ENCODE results near the gene RNF126.

Gene RNF126

DNA sequence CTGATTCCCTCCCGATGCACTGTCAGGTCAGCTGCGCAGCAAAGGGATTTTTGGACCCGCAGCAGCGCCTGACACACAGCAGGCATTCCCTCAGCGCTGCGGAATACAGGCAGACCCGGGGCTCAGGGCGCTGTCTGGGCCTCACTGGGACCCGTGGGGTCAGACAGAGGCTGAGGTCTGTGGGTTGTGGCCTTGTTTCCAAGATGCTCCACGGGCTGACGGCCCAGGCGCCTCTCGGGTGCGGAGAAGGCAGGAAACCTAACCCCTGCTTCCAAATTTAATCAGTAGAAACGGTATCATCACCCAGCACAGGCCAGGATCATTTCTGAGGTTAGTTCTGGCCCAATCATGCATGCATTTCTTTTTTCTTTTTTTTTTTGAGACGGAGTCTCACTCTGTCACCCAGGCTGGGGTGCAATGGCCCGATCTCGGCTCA is 686 bp upstream of the RNF126 start:
- Mint-ChIP-seq H3K4me1 (ENCODE audit: low read depth in 2 of 2) (peaks cover 28 to 42% of the 10 kb centered on the region in 2 donors), H3K27ac (peak overlapping the region; percentile 82 to 92), H3K9me3 (no peaks in the 10 kb centered on the region), H3K27me3 (no peaks in the 10 kb centered on the region), H3K4me3 (peak overlapping the region; percentile 83 to 94), H3K36me3 (ENCODE audit: insufficient read depth) (peaks cover 46% of the 10 kb centered on the region)
- ATAC-seq (replicated peaks) (no peak), DNase-seq (no peak)

DNA sequence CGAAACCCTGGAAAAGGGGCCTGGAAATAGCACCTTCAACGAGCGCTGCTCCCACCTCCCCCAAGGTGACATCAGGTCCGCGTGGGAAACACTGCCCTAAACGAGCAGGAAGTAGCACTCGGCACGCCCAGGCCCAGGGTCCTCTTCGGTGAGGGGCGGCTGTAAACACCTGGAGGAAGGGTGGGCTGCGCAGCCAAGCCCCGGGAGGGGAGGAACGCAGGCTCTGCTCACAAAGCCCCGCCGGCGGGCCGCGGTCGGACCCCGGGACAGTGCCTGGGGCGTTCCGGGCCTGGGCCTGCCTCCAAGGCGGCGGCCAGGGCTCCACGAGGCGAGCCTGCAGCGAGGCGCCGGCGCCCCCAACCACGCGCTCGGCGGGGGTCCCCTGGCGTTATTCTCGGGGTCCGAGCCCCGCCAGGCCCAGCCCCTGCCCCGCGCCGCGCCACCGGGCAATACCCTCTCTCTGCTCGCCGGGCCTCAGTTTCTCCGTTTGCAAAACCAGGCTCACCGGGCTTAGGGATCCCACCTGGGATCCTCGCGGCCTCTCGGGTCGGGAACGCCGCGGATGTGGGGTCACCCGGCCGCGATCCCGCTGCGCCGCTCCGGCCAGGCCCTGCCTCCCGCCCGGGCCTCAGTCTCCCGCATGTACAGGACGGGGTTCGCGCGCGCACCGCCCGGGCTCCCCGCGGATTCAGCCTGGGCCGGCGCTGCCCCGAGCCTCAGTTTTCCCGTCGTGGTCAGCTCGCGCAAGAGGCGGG is 630 bp downstream of the RNF126 start:
- DNase-seq (peak; percentile 58 to 62 (median 60)), ATAC-seq (replicated peaks) (peak; percentile 8)
- peaks cover 58% of the 10 kb centered on the region for H3K36me3 Mint-ChIP-seq (ENCODE audit: insufficient read depth)
- H3K4me3 Mint-ChIP-seq: peak overlapping the region; percentile 94 to 98
- H3K9me3 Mint-ChIP-seq: no peaks in the 10 kb centered on the region
- peaks cover 31 to 52% of the 10 kb centered on the region in 2 donors for H3K4me1 Mint-ChIP-seq (ENCODE audit: low read depth in 2 of 2)
- no peaks in the 10 kb centered on the region for H3K27me3 Mint-ChIP-seq
- H3K27ac Mint-ChIP-seq: peak overlapping the region; percentile 99 to 100

DNA sequence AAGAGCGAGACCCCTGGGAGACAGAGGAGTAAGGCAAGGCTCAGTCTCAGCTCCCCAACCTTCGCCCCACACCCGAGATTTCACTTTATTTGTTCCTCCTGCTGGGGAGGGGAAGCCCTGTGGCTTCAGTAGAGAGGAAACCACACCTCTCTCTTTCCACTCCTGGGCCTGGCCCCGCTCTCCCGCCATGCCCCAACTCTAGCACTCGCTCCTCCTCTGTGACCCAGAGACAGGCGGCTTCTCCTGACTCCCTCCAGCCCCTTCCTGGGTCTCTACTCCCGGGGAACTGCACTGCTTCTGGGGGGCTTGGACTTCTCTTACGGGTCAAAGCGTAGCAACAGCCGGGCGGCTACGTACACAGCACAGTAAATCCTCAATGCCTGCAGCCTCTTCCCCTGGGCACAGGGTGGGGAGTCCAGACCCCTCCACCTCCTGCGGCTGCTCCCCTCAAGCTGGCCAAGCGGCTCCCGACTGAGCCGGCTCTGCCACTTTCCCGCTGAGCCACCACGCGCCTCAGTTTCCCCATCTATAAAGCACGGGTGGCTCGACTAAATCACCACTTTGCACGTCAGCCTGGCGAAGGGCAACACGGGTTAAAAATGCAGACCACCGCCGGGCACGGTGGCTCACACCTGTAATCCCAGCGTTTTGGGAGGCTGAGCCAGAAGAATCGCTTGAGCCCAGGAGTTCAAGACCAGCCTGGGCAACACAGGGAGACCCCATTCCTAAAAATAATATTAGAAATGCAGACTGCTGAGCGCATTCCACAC is 1.4 kb downstream of the RNF126 start:
- H3K27ac Mint-ChIP-seq: peak overlapping the region; percentile 99 to 100
- peaks cover 62% of the 10 kb centered on the region for H3K36me3 Mint-ChIP-seq (ENCODE audit: insufficient read depth)
- DNase-seq: peak; percentile 55 to 65 (median 59)
- peak overlapping the region; percentile 94 to 98 for H3K4me3 Mint-ChIP-seq
- H3K27me3 Mint-ChIP-seq: no peaks in the 10 kb centered on the region
- ATAC-seq (replicated peaks): peak; percentile 28
- H3K9me3 Mint-ChIP-seq: no peaks in the 10 kb centered on the region
- H3K4me1 Mint-ChIP-seq (ENCODE audit: low read depth in 2 of 2): peaks cover 36 to 58% of the 10 kb centered on the region in 2 donors

DNA sequence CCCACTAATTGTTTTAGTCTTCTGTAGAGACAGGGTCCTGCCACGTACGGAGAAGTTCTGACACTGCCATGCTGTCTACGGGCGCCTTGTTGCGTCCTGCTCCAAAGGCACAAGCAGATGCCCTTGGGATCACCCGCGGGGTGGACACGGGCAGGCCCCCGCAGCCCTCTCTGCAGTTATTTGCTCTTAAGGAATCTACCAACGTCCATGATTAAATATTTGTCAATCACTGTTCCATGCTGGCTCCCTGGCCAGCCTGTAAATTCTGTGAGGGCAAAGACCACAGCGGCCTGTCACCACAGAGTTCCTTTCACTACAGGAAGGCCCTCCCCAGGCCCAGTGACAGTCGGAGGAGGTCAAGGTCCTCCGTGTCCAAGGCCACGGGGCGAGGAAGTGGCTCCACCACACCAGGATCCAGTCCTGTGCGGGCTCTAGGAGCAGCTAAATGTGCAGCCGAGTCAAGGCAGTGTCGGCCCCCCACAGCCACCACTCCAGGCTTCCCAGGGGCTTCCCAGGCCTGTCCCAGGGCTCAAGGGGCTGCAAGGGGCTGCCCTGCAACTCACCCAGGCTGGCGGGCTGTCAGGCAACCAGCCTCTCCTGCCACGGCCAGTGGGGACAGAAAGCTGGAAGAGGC is 2.1 kb downstream of the RNF126 start:
- H3K4me1 Mint-ChIP-seq (ENCODE audit: low read depth in 2 of 2): peaks cover 42 to 65% of the 10 kb centered on the region in 2 donors
- no peak for DNase-seq
- peaks cover 70% of the 10 kb centered on the region for H3K36me3 Mint-ChIP-seq (ENCODE audit: insufficient read depth)
- no peaks in the 10 kb centered on the region for H3K27me3 Mint-ChIP-seq
- H3K4me3 Mint-ChIP-seq: peak overlapping the region; percentile 94 to 98
- ATAC-seq (replicated peaks): no peak
- no peaks in the 10 kb centered on the region for H3K9me3 Mint-ChIP-seq
- H3K27ac Mint-ChIP-seq: peak overlapping the region; percentile 99 to 100

DNA sequence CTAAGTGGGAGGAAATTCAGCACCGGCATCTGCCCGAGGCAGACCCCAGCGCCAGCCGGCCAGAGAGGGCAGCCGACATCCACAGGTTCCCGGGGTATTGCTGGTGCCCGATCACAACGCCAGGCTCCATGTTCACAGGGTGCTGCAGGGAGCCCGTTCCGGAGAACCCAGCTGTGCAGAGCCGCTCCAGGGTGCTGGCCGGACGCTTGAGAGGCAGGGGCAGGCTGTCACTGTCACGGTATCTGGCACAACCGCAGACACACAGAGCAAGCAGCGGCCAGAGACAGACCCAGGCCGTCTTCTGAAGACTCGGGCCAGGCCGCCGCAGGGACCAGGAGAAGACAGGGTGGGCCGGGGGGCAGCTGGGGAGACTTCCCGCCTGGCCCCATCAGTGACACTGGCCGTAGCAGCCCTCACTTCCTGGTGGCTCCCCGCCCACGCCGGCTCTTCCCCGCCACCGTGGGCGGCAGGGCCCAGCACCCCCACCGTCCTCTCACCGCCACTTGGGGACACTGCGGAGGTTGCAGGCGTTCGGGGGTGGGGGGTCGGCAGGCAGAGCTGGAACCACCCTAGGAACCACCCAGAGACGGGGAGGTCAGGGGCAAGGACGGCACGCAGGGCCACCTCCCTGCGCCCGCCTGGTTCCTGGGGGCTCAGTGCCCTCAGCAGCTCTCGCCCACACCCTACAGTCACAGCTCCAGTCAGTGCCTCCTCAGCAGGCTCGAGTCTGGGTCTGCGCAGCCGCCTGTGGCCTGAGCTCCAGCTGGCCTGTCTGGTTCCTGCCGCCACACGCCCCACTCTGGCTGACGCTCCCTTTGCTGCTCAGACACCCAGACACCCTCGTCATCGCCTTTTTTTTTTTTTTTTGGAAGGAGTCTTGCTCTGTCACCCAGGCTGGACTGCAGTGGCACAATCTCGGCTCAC is 3.8 kb downstream of the RNF126 start:
- DNase-seq: peak; percentile 74 to 76 (median 75)
- H3K9me3 Mint-ChIP-seq: no peaks in the 10 kb centered on the region
- H3K36me3 Mint-ChIP-seq (ENCODE audit: insufficient read depth): peaks cover 80% of the 10 kb centered on the region
- no peaks in the 10 kb centered on the region for H3K27me3 Mint-ChIP-seq
- peak; percentile 58 for ATAC-seq (replicated peaks)
- peak overlapping the region; percentile 99 to 100 for H3K27ac Mint-ChIP-seq
- H3K4me1 Mint-ChIP-seq (ENCODE audit: low read depth in 2 of 2): peaks cover 55 to 72% of the 10 kb centered on the region in 2 donors
- peak overlapping the region; percentile 94 to 98 for H3K4me3 Mint-ChIP-seq

DNA sequence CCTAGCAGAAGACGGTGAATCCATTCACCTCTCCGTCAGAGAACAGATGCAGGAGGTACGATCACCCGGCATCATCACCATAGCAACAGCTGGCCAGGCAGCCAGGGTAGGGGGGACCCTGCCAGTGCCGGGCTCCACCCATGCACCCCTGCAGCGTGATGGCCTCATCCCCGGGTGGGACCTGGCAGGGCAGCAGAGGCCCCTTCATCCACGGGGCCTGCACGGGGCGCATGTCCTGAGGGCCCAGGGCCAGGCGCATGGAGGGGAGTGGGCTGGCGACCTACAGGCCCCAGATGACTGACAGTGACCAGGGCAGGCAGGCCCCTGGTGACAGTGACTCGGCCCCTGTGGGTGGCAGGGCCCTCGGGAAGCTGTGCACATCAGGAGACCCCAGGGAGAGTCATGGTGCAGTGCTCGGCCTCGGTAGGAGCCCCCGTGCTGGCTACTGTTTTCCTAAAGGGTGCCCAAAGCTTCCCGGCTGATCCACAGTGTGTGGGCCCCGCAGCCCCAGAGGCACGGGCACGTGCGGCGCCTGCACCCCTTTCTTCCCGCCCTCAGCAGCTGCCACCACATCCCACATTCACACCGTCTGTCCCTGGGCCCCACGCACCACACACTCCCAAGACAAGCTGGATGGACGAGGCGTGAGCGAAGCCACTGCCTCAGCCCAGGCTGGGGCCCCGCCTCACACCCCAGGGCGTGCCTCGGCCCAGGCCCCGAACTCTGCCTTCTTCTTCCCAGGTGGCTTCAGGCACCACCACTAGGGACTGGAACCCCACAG is 4.8 kb downstream of the RNF126 start:
- ATAC-seq (replicated peaks): no peak
- Mint-ChIP-seq H3K27ac (peak overlapping the region; percentile 99 to 100), H3K27me3 (no peaks in the 10 kb centered on the region), H3K4me1 (ENCODE audit: low read depth in 2 of 2) (peaks cover 52 to 66% of the 10 kb centered on the region in 2 donors), H3K9me3 (no peaks in the 10 kb centered on the region), H3K4me3 (peak overlapping the region; percentile 94 to 98), H3K36me3 (ENCODE audit: insufficient read depth) (peaks cover 81% of the 10 kb centered on the region)
- no peak for DNase-seq

DNA sequence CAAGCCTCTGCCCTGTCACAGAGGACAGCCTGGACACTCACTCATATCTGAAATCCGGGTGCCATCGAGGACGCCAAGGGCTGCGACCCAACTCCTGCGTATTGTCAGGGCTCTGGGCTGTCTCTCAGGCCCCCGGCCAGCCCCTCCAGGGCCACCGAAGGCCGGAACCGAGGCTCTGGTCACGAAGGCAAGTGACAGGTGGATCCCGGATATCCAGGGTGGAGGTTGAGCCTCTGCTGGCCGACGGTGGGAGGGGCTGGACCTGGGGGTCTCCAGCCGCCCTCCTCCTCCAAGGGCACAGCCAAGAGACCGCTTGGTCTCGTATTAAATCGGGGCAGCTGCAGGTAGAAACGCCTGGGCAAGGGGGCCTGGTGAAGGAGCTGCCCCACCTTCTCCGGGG is 5.4 kb downstream of the RNF126 start:
- DNase-seq: no peak
- Mint-ChIP-seq H3K27ac (peak overlapping the region; percentile 92 to 100), H3K4me1 (ENCODE audit: low read depth in 2 of 2) (peaks cover 55 to 66% of the 10 kb centered on the region in 2 donors), H3K4me3 (peak overlapping the region; percentile 40 to 98), H3K9me3 (no peaks in the 10 kb centered on the region), H3K27me3 (no peaks in the 10 kb centered on the region), H3K36me3 (ENCODE audit: insufficient read depth) (peaks cover 85% of the 10 kb centered on the region)
- no peak for ATAC-seq (replicated peaks)

DNA sequence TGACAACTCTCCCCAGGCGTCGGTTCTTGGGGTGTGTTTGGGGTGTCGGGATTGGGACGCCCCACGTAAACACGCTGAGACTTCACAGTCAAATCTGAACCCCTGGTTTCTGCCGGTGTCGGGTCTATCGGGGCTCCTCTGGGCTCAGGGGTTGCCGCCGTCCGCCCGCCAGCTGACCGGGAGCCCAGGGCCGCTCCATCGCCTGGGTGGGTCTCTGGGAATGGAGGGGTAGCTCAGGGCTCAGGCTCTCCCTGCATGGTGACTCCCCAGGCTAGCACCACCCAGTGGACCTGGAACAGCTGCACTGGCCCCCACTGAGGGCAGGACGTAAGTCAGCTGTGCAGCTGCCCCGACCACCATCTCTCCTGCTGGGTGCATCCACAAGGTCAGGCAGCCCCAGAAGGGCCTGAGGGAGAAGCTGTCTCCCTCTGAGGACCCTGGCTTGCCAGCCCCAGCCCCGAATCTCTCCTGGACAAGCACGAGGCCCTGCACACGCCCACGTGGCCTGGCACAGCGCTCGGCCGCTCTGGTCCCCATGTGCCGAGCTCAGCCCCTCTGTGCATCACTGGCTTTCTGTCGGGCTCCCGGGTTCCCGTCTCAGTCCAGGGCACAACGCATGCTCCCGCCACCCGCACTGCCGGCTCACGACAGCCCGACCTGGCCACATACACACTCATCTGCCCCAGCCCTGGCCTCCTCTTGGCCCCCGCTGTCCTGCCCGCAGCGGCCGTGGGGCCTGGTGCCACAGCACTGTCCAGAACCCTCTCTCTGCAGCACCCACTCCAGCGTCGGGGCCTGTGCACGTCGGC is 6.1 kb downstream of the RNF126 start:
- no peaks in the 10 kb centered on the region for H3K9me3 Mint-ChIP-seq
- peak overlapping the region; percentile 58 to 98 for H3K4me3 Mint-ChIP-seq
- peaks cover 83% of the 10 kb centered on the region for H3K36me3 Mint-ChIP-seq (ENCODE audit: insufficient read depth)
- ATAC-seq (replicated peaks): no peak
- DNase-seq: no peak
- peaks cover 54 to 65% of the 10 kb centered on the region in 2 donors for H3K4me1 Mint-ChIP-seq (ENCODE audit: low read depth in 2 of 2)
- H3K27me3 Mint-ChIP-seq: no peaks in the 10 kb centered on the region
- H3K27ac Mint-ChIP-seq: peak overlapping the region; percentile 92 to 100

DNA sequence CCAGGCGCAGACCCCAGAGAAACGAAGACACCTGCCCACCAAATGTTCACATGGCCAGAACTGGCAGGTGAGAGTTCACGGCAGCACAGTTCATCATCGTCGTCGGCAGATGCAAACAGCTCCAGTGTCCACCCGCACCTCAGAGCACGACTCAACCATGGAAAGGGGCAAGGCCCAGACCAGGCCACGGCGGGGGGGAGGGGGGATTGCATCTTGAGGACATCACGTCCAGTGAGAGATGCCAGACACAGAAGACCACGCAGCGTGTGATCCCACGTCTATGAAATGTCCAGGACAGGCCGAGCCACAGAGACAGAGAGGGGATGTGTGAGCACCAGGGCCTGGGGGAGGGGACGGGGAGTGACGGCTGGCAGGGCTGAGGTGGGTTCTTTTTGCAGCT is 7.3 kb downstream of the RNF126 start:
- peak overlapping the region; percentile 58 to 68 for H3K4me3 Mint-ChIP-seq
- H3K9me3 Mint-ChIP-seq: no peaks in the 10 kb centered on the region
- H3K27ac Mint-ChIP-seq: peak overlapping the region; percentile 92 to 100
- no peaks in the 10 kb centered on the region for H3K27me3 Mint-ChIP-seq
- ATAC-seq (replicated peaks) (no peak), DNase-seq (no peak)
- H3K4me1 Mint-ChIP-seq (ENCODE audit: low read depth in 2 of 2): peaks cover 44 to 54% of the 10 kb centered on the region in 2 donors
- H3K36me3 Mint-ChIP-seq (ENCODE audit: insufficient read depth): peaks cover 80% of the 10 kb centered on the region

DNA sequence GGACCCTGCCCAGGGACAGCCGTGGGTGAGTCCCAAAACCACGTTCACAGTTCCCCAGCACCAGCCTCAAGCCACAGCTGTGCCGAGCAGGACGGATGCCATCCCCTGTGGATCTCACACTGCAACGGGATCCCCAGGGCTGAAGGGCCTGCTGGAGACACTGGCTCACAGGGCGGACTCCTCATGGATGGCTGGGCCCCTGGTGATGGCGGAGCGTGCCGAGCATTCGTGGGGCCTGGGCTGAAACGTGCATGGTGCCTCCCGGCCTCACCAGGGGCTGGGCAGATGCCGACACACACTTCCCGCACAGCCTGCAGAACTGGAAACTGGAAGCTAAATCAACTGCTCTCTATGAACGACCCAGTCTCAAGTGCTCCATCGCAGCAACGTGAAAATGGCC is 9.6 kb downstream of the RNF126 start:
- Mint-ChIP-seq H3K27me3 (no peaks in the 10 kb centered on the region), H3K9me3 (no peaks in the 10 kb centered on the region), H3K36me3 (ENCODE audit: insufficient read depth) (peaks cover 69% of the 10 kb centered on the region), H3K27ac (peak overlapping the region; percentile 16 to 53), H3K4me1 (ENCODE audit: low read depth in 2 of 2) (peaks cover 31 to 33% of the 10 kb centered on the region in 2 donors), H3K4me3 (peak overlapping the region in 1 of 2 donors; percentile 31)
- no peak for DNase-seq
- no peak for ATAC-seq (replicated peaks)

DNA sequence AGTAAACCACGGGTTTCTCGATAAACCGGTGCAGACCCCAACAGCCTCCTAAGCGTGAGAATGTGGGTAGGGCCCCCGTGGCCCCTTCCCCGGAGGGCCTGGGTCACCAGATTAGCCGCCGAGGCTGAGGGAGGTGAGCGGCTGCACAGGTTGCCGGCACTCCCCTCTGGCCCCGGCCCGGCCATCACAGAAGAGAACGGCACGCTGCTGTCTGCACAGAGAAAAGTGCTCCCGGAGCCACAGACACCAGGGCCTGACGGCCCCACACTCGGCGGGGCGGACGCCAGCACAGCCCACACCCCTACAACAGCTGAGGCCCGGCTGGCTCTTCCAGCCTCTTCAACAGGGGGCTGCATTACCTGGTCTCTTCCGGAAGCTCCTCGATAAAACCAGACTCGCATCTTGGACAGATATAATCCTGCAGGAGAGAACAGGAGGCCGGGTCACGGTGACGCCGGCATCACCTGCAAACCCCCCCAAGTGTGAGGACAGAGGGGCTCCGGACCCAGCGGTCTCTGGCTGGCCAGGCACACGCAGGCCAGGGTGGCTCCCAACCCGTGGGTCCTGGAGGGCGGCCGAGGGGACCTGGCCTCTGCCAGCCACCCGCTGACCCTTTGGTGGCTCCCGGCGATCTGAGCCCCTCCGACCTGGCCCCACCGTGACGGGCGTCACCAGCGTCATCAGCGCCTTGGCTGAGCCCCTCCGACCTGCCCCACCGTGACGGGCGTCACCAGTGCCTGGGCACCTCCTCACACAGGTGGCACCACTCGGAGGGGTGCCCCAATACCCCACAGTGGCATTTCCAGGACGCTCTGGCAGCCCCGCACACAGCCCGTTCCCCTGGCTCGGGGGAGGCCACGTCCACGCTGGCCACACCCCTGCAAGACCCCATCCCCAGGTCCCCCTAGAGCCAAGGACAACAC is 10.3 kb downstream of the RNF126 start:
- Mint-ChIP-seq H3K9me3 (no peaks in the 10 kb centered on the region), H3K4me3 (no peak overlapping the region), H3K27me3 (no peaks in the 10 kb centered on the region), H3K36me3 (ENCODE audit: insufficient read depth) (peaks cover 68% of the 10 kb centered on the region), H3K4me1 (ENCODE audit: low read depth in 2 of 2) (peaks cover 30 to 31% of the 10 kb centered on the region in 2 donors), H3K27ac (no peak overlapping the region)
- DNase-seq (no peak), ATAC-seq (replicated peaks) (no peak)

Data from effector memory CD8-positive, alpha-beta T cell (primary cell).